CD4-positive, alpha-beta T cell (primary cell): ENCODE data around the gene SERPING1. TPM values are rescaled to one million over a fixed set of nuclear protein-coding genes. Genes with fewer than 3 reads are reported as not detected.

Experiments used
- ATAC-seq: fragments of 200-7000 bp; cut with Tn5 transposase; one replicate; pipeline ENCODE4 v1.10.0; 2022; ENCODE audit warnings: mild to moderate bottlenecking; ENCODE audit not compliant: poor library complexity
- CTCF ChIA-PET: fragments of 350-600 bp; sonication (Branson Sonifier 250); formaldehyde crosslinking; loops from one replicate; lab custom pipeline; 2021; ENCODE audit warnings: antibody characterized with exemption, inconsistent platforms; lab: Charles Lee
- POLR2A ChIA-PET: fragments of 350-600 bp; sonication (Branson Sonifier 250); formaldehyde crosslinking; loops from one replicate; lab custom pipeline; 2021; ENCODE audit warnings: antibody characterized with exemption, inconsistent platforms; lab: Charles Lee
- DNase-seq, 14 experiments: peaks; one replicate each; pipeline ENCODE4 v3.0.0-alpha.2; 2013 to 2020; ENCODE audit warnings: mixed read lengths in 2 of 14
- H3K27ac ChIP-seq, 2 donors: one replicate each; pipeline versions ENCODE4 v1.5.1 to v1.7.0; 2013; ENCODE audit warnings: low read length in 2 of 2, low read depth in 1 of 2, mild to moderate bottlenecking in 1 of 2
- H3K27me3 ChIP-seq, 2 experiments: 1 replicate in 1 of 2; 2 replicates in 1 of 2; pipeline versions ENCODE4 v1.6.1 to v1.7.0; 2013; ENCODE audit warnings: low read length in 2 of 2, control low read depth in 1 of 2, mild to moderate bottlenecking in 1 of 2, moderate library complexity in 1 of 2; ENCODE audit not compliant: insufficient read depth in 2 of 2, control insufficient read depth in 1 of 2
- H3K36me3 ChIP-seq: one replicate; pipeline ENCODE4 v1.6.1; 2013; ENCODE audit warnings: low read length, control low read depth; ENCODE audit not compliant: insufficient read depth
- H3K4me1 ChIP-seq: one replicate; pipeline ENCODE4 v1.6.1; 2013; ENCODE audit warnings: low read length, control low read depth; ENCODE audit not compliant: insufficient read depth
- H3K4me3 ChIP-seq: one replicate; pipeline ENCODE4 v1.5.1; 2013; ENCODE audit warnings: mild to moderate bottlenecking, low read length, moderate library complexity
- H3K9me3 ChIP-seq, 2 experiments: 1 replicate in 1 of 2; 2 replicates in 1 of 2; pipeline versions ENCODE4 v1.6.1 to v1.7.0; 2013; ENCODE audit warnings: low read length in 2 of 2, mild to moderate bottlenecking in 2 of 2, control low read depth in 1 of 2, moderate library complexity in 1 of 2; ENCODE audit not compliant: control insufficient read depth in 1 of 2, insufficient read depth in 1 of 2
- H3K27ac Mint-ChIP-seq: one replicate; pipeline ENCODE4 v1.8.0; 2020; ENCODE audit warnings: mixed read lengths
- H3K27me3 Mint-ChIP-seq: one replicate; pipeline ENCODE4 v1.8.0; 2021; ENCODE audit warnings: mixed read lengths
- H3K36me3 Mint-ChIP-seq: one replicate; pipeline ENCODE4 v1.8.0; 2021; ENCODE audit warnings: low read depth, mixed read lengths
- H3K4me1 Mint-ChIP-seq: one replicate; pipeline ENCODE4 v1.8.0; 2021; ENCODE audit warnings: low read depth, mixed read lengths
- H3K4me3 Mint-ChIP-seq: one replicate; pipeline ENCODE4 v1.8.0; 2020; ENCODE audit warnings: mild to moderate bottlenecking, mixed read lengths
- H3K9me3 Mint-ChIP-seq: one replicate; pipeline ENCODE4 v1.8.0; 2020; ENCODE audit warnings: mixed read lengths
- CTCF ChIP-seq: fragments of 200-600 bp; IDR thresholded peaks from one replicate; pipeline ENCODE4 v1.8.0; 2022; ENCODE audit warnings: antibody characterized with exemption, mild to moderate bottlenecking
- intact Hi-C, 2 experiments: fragments of 100-400 bp; cut with DNase I in 1 of 2; cut with micrococcal nuclease in 1 of 2; formaldehyde crosslinking; loops; one replicate each; pipeline versions ENCODE4 v1.15.1 to v1.9.0; 2023 to 2025; cut with DNase I, micrococcal nuclease
- total RNA-seq, 174 experiments: library from RNA in 2 of 174; stranded (reverse) in 2 of 174; gene quantifications; one replicate each; pipeline ENCODE4 v1.2.3 and lab custom pipeline; 2021 to 2026

The SERPING1 gene
- total RNA-seq, 2 experiments from 2014 or later: 0.53 TPM; not detected in 1

GRCh38 chr11:57644748-57645688 is 47.5 kb downstream of the SERPING1 start:
- TF ChIP-seq CTCF: peak; percentile 71
- Histone ChIP-seq H3K4me3 (no peak overlapping the region), H3K36me3 (no peaks in the 10 kb centered on the region), H3K27ac (no peak overlapping the region), H3K4me1 (peaks cover 42% of the 10 kb centered on the region), H3K9me3 (peaks cover 0 to 13% of the 10 kb centered on the region in 2 experiments), H3K27me3 (peaks cover 48 to 50% of the 10 kb centered on the region in 2 experiments)
- POLR2A ChIA-PET: interaction anchor here (1.0 to 2.1 kb wide), 4 partner anchors 12 to 118 kb away, joined by 3 to 13 read pairs (median 3); partner anchors contain the start of gene UBE2L6
- Mint-ChIP-seq H3K27me3 (peaks cover 64% of the 10 kb centered on the region), H3K36me3 (no peaks in the 10 kb centered on the region), H3K9me3 (no peaks in the 10 kb centered on the region), H3K4me1 (peaks cover 50% of the 10 kb centered on the region), H3K4me3 (no peak overlapping the region), H3K27ac (no peak overlapping the region)
- CTCF ChIA-PET: interaction anchor here (0.6 to 2.4 kb wide), 20 partner anchors 8 to 871 kb away, joined by 3 to 33 read pairs (median 4); partner anchors contain the start of genes SELENOH, TNKS1BP1 and UBE2L6
- intact Hi-C loops: loop anchor here (2.0 kb wide), 2 partner anchors 152 to 186 kb away; no protein-coding TSS in a partner anchor
- peak; percentile 68 for ATAC-seq
- DNase-seq: peak; percentile 73 to 90 (median 86)

- peaks cover 48 to 50% of the 10 kb centered on the region in 2 experiments for H3K27me3 ChIP-seq
- H3K27ac Mint-ChIP-seq: no peak overlapping the region
- H3K9me3 ChIP-seq: peaks cover 0 to 13% of the 10 kb centered on the region in 2 experiments
- peaks cover 45% of the 10 kb centered on the region for H3K4me1 ChIP-seq
- H3K4me3 ChIP-seq: no peak overlapping the region
- intact Hi-C loops: loop anchor here (1.0 to 2.0 kb wide), 3 partner anchors 77 to 187 kb away; no protein-coding TSS in a partner anchor
- H3K36me3 ChIP-seq: no peaks in the 10 kb centered on the region
- no peak overlapping the region for H3K27ac ChIP-seq
- no peak for DNase-seq
- CTCF ChIA-PET: interaction anchor here (1.3 to 2.4 kb wide), 4 partner anchors 8 to 152 kb away, joined by 5 to 33 read pairs (median 6); partner anchors contain the start of gene UBE2L6
- no peaks in the 10 kb centered on the region for H3K9me3 Mint-ChIP-seq
- no peaks in the 10 kb centered on the region for H3K36me3 Mint-ChIP-seq
- peaks cover 56% of the 10 kb centered on the region for H3K4me1 Mint-ChIP-seq
- POLR2A ChIA-PET: interaction anchor here (1.4 to 2.1 kb wide), 2 partner anchors 78 to 118 kb away, joined by 3 to 13 read pairs; partner anchors contain the start of gene UBE2L6
- H3K4me3 Mint-ChIP-seq: no peak overlapping the region
- H3K27me3 Mint-ChIP-seq: peaks cover 66% of the 10 kb centered on the region
- TF ChIP-seq CTCF: no peak
- no peak for ATAC-seq
Observed at GRCh38 chr11:57645689-57646085, 48.2 kb downstream of the SERPING1 start.

GRCh38 chr11:57646194-57646798 is 48.8 kb downstream of the SERPING1 start:
- no peak overlapping the region for H3K27ac Mint-ChIP-seq
- intact Hi-C loops: loop anchor here in 1 of 2 experiments (1.0 kb wide), 1 partner anchor 78 kb away; no protein-coding TSS in a partner anchor

More at GRCh38 chr11:57646194-57646798, 48.8 kb downstream of the SERPING1 start:
- DNase-seq (peak in 2 of 14 experiments; percentile 47 to 56), ATAC-seq (no peak)
- H3K36me3 Mint-ChIP-seq: no peaks in the 10 kb centered on the region
- H3K27me3 ChIP-seq: peaks cover 48 to 50% of the 10 kb centered on the region in 2 experiments
- H3K9me3 ChIP-seq: peaks cover 0 to 13% of the 10 kb centered on the region in 2 experiments
- POLR2A ChIA-PET: interaction anchor here (0.7 to 1.7 kb wide), 4 partner anchors 21 to 132 kb away, joined by 3 to 7 read pairs (median 4); partner anchors contain the start of genes SELENOH and UBE2L6
- peak overlapping the region; percentile 42 for H3K4me3 Mint-ChIP-seq
- no peaks in the 10 kb centered on the region for H3K36me3 ChIP-seq
- H3K4me3 ChIP-seq: no peak overlapping the region
- peaks cover 58% of the 10 kb centered on the region for H3K4me1 Mint-ChIP-seq
- H3K4me1 ChIP-seq: peaks cover 45% of the 10 kb centered on the region
- no peak for TF ChIP-seq CTCF
- CTCF ChIA-PET: interaction anchor here (1.8 kb wide), 1 partner anchor 153 kb away, joined by 6 read pairs; no protein-coding TSS in a partner anchor
- H3K27ac ChIP-seq: no peak overlapping the region
- H3K27me3 Mint-ChIP-seq: peaks cover 68% of the 10 kb centered on the region
- H3K9me3 Mint-ChIP-seq: no peaks in the 10 kb centered on the region
